HCT116 (cell line): ENCODE data around the gene CNR2. TPM values are rescaled to one million over a fixed set of nuclear protein-coding genes. Genes with fewer than 3 reads are reported as not detected.

ENCODE experiments used
- ATAC-seq: fragments of 200-7000 bp; cut with Tn5 transposase; 2 replicates; pipeline ENCODE4 v1.9.1; 2020; ENCODE audit warnings: mild to moderate bottlenecking, moderate library complexity
- BruUV-seq: library from RNA; stranded (reverse); fragments of 400-500 nt; replicated peaks from 2 replicates; lab custom pipeline; 2021; lab: Mats Ljungman, UMichigan
- CTCF ChIA-PET: fragments of 300-600 bp; sonication (Branson Sonifier 250); formaldehyde crosslinking; loops from one replicate; lab custom pipeline; 2021; ENCODE audit warnings: antibody characterized with exemption; lab: Charles Lee
- POLR2A ChIA-PET: fragments of 300-600, 350-600 bp; sonication (Branson Sonifier 250); formaldehyde crosslinking; loops from one replicate; lab custom pipeline; 2021; ENCODE audit warnings: antibody characterized with exemption; lab: Charles Lee
- RAD21 ChIA-PET, 2 experiments: fragments of 300-600 bp; sonication (Branson Sonifier 250); formaldehyde crosslinking; loops; one replicate each; lab custom pipeline; 2023; ENCODE audit warnings: low total read pairs in 2 of 2; ENCODE audit not compliant: uncharacterized antibody in 2 of 2, unreplicated experiment in 2 of 2, low non-redundant PET in 1 of 2; lab: Charles Lee
- DNase-seq: peaks from one replicate; pipeline ENCODE4 v3.0.0-alpha.2; 2010; ENCODE audit warnings: low read depth, low spot score
- H2AFZ ChIP-seq: fragments of 200-600 bp; shearing (Covaris generic), sonication (generic); 2 replicates; pipeline ENCODE4 v1.6.1; 2017; ENCODE audit warnings: low read depth, mixed run types, mixed read lengths, antibody characterized with exemption, low read length; ENCODE audit not compliant: poor library complexity, severe bottlenecking
- H3K27ac ChIP-seq: 2 replicates; pipeline ENCODE4 v1.5.1; 2012; ENCODE audit warnings: low read depth, low read length
- H3K27me3 ChIP-seq: fragments of 200-600 bp; sonication (generic); 2 replicates; pipeline ENCODE4 v1.6.1; 2016; ENCODE audit warnings: mixed run types, low read length, mixed read lengths; ENCODE audit not compliant: insufficient read depth
- H3K36me3 ChIP-seq, 2 experiments: fragments of 200-500 bp in 1 of 2; fragments of 200-600 bp in 1 of 2; sonication (Bioruptor generic) in 1 of 2; sonication (generic) in 1 of 2; 2 replicates each; pipeline versions ENCODE4 v1.5.1 to v1.6.1; 2014 to 2016; ENCODE audit warnings: low read length in 2 of 2, inconsistent platforms in 1 of 2, mixed read lengths in 1 of 2, mixed run types in 1 of 2; ENCODE audit not compliant: insufficient read depth in 2 of 2, control insufficient read depth in 1 of 2
- H3K4me1 ChIP-seq, 2 experiments: fragments of 200-600 bp in 1 of 2; sonication (generic) in 1 of 2; 2 replicates each; pipeline versions ENCODE4 v1.5.1 to v1.6.1; 2012 to 2017; ENCODE audit warnings: low read length in 2 of 2, inconsistent platforms in 1 of 2, mild to moderate bottlenecking in 1 of 2, mixed read lengths in 1 of 2, mixed run types in 1 of 2, moderate library complexity in 1 of 2; ENCODE audit not compliant: insufficient read depth in 2 of 2, control insufficient read depth in 1 of 2
- H3K4me2 ChIP-seq: fragments of 200-600 bp; sonication (generic); 2 replicates; pipeline ENCODE4 v1.6.1; 2017; ENCODE audit warnings: mixed run types, low read length, mixed read lengths
- H3K4me3 ChIP-seq, 2 experiments: fragments of 200-600 bp in 1 of 2; sonication (generic) in 1 of 2; replicated peaks in 1 of 2; 2 replicates each; pipeline ENCODE4 v1.5.1; 2011 to 2016; ENCODE audit warnings: low read length in 2 of 2, control low read depth in 1 of 2, low read depth in 1 of 2, mild to moderate bottlenecking in 1 of 2, mixed read lengths in 1 of 2, mixed run types in 1 of 2
- H3K79me2 ChIP-seq: fragments of 200-600 bp; sonication (generic); 2 replicates; pipeline ENCODE4 v1.6.1; 2017; ENCODE audit warnings: mild to moderate bottlenecking, mixed run types, low read length, moderate library complexity, mixed read lengths; ENCODE audit not compliant: insufficient read depth
- H3K9ac ChIP-seq: fragments of 200-600 bp; sonication (generic); 2 replicates; pipeline ENCODE4 v1.6.1; 2016; ENCODE audit warnings: low read length, mixed read lengths
- H3K9me2 ChIP-seq: fragments of 200-600 bp; sonication (generic), shearing (Covaris generic); 2 replicates; pipeline ENCODE4 v1.6.1; 2017; ENCODE audit warnings: mixed run types, mild to moderate bottlenecking, moderate library complexity; ENCODE audit not compliant: insufficient read depth
- H3K9me3 ChIP-seq, 2 experiments: fragments of 200-500 bp in 1 of 2; fragments of 200-600 bp in 1 of 2; sonication (Bioruptor generic) in 1 of 2; sonication (generic) in 1 of 2; 2 replicates each; pipeline ENCODE4 v1.6.1; 2014 to 2017; ENCODE audit warnings: low read length in 2 of 2, mixed read lengths in 2 of 2, inconsistent platforms in 1 of 2, low read depth in 1 of 2, mild to moderate bottlenecking in 1 of 2, mixed run types in 1 of 2, moderate library complexity in 1 of 2; ENCODE audit not compliant: control insufficient read depth in 1 of 2, insufficient read depth in 1 of 2
- H4K20me1 ChIP-seq: fragments of 200-600 bp; sonication (generic), shearing (Covaris generic); 2 replicates; pipeline ENCODE4 v1.6.1; 2017; ENCODE audit warnings: mixed run types, mild to moderate bottlenecking, moderate library complexity; ENCODE audit not compliant: insufficient read depth
- CBX3 ChIP-seq: IDR thresholded peaks from 2 replicates; pipeline ENCODE4 v1.6.1; 2012; ENCODE audit warnings: low read depth
- EZH2 ChIP-seq: fragments of 200-600 bp; sonication (generic); IDR thresholded peaks from 2 replicates; pipeline ENCODE4 v1.6.1; 2017; ENCODE audit warnings: antibody characterized with exemption, mixed run types
- EZH2phosphoT487 ChIP-seq: fragments of 200-600 bp; IDR thresholded peaks from 2 replicates; pipeline ENCODE4 v1.6.1; 2018; ENCODE audit warnings: antibody characterized with exemption, borderline replicate concordance
- FOSL1 ChIP-seq: IDR thresholded peaks from 2 replicates; pipeline ENCODE4 v1.6.1; 2012; ENCODE audit warnings: low read depth
- JUND ChIP-seq: IDR thresholded peaks from 2 replicates; pipeline ENCODE4 v1.6.1; 2012
- RAD21 ChIP-seq: IDR thresholded peaks from 2 replicates; pipeline ENCODE4 v1.6.1; 2012; ENCODE audit warnings: low read depth, mild to moderate bottlenecking
- SIN3A ChIP-seq: IDR thresholded peaks from 2 replicates; pipeline ENCODE4 v1.6.1; 2012; ENCODE audit warnings: low read depth
- TCF7L2 ChIP-seq: IDR thresholded peaks from 2 replicates; pipeline ENCODE4 v1.7.0; 2011; ENCODE audit warnings: borderline replicate concordance, inconsistent platforms; ENCODE audit not compliant: insufficient read depth, insufficient read length; ENCODE audit errors: extremely low read depth
- YY1 ChIP-seq: IDR thresholded peaks from 2 replicates; pipeline ENCODE4 v1.6.1; 2011; ENCODE audit warnings: low read length, low read depth, moderate library complexity, mild to moderate bottlenecking; ENCODE audit not compliant: insufficient replicate concordance; ENCODE audit errors: extremely low read depth
- ZFX ChIP-seq: fragments of 450-650 bp; IDR thresholded peaks from 2 replicates; pipeline ENCODE4 v1.6.1; 2017
- intact Hi-C: fragments of 100-400 bp; cut with micrococcal nuclease; formaldehyde crosslinking; loops from 2 replicates; pipeline ENCODE4 v1.10.0; 2022
- total RNA-seq: library from RNA; stranded (reverse); gene quantifications from one replicate; pipeline ENCODE4 v1.2.1, GENCODE V29; 2021; ENCODE audit not compliant: unreplicated experiment
- TF ChIP-seq, protein P1 (sequence below): IDR thresholded peaks from 2 replicates; pipeline ENCODE4 v1.6.1; 2012
- TF ChIP-seq, protein P2 (sequence below): IDR thresholded peaks from 2 replicates; pipeline ENCODE4 v1.6.1; 2012; ENCODE audit warnings: low read depth
- TF ChIP-seq, protein P3 (sequence below): IDR thresholded peaks from 2 replicates; pipeline ENCODE4 v1.6.1; 2012

CNR2 gene
- total RNA-seq, 1 experiment from 2014 or later: 0.05 TPM

GRCh38 chr1:23895082-23895481 is 18.1 kb downstream of the CNR2 start:
- no peak overlapping the region for H3K9ac ChIP-seq
- BruUV-seq: no TSS peak

More at GRCh38 chr1:23895082-23895481, 18.1 kb downstream of the CNR2 start:
- Histone ChIP-seq H3K4me2 (no peak overlapping the region), H3K27ac (no peak overlapping the region), H3K79me2 (no peaks in the 10 kb centered on the region), H3K27me3 (no peaks in the 10 kb centered on the region), H3K36me3 (no peaks in the 10 kb centered on the region), H2AFZ (no peak overlapping the region), H3K9me2 (no peaks in the 10 kb centered on the region), H3K9me3 (no peaks in the 10 kb centered on the region), H4K20me1 (no peaks in the 10 kb centered on the region), H3K4me3 (no peak overlapping the region), H3K4me1 (no peaks in the 10 kb centered on the region; a peak in 1 of 4 replicates)
- DNase-seq (no peak), ATAC-seq (no peak)
- intact Hi-C loops: no loop called here
- ChIA-PET RAD21 (no interaction called here), POLR2A (no interaction called here), CTCF (no interaction called here)
- no peak for TF ChIP-seq CBX3
- TF ChIP-seq TCF7L2: no peak
- no peak for TF ChIP-seq JUND
- no peak for TF ChIP-seq ZFX
- TF ChIP-seq EZH2phosphoT487: no peak
- TF ChIP-seq YY1: no peak
- no peak for TF ChIP-seq FOSL1
- no peak for TF ChIP-seq RAD21
- TF ChIP-seq, protein P1, sequence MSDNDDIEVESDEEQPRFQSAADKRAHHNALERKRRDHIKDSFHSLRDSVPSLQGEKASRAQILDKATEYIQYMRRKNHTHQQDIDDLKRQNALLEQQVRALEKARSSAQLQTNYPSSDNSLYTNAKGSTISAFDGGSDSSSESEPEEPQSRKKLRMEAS: no peak
- no peak for TF ChIP-seq SIN3A
- no peak for TF ChIP-seq EZH2
- TF ChIP-seq, protein P2, sequence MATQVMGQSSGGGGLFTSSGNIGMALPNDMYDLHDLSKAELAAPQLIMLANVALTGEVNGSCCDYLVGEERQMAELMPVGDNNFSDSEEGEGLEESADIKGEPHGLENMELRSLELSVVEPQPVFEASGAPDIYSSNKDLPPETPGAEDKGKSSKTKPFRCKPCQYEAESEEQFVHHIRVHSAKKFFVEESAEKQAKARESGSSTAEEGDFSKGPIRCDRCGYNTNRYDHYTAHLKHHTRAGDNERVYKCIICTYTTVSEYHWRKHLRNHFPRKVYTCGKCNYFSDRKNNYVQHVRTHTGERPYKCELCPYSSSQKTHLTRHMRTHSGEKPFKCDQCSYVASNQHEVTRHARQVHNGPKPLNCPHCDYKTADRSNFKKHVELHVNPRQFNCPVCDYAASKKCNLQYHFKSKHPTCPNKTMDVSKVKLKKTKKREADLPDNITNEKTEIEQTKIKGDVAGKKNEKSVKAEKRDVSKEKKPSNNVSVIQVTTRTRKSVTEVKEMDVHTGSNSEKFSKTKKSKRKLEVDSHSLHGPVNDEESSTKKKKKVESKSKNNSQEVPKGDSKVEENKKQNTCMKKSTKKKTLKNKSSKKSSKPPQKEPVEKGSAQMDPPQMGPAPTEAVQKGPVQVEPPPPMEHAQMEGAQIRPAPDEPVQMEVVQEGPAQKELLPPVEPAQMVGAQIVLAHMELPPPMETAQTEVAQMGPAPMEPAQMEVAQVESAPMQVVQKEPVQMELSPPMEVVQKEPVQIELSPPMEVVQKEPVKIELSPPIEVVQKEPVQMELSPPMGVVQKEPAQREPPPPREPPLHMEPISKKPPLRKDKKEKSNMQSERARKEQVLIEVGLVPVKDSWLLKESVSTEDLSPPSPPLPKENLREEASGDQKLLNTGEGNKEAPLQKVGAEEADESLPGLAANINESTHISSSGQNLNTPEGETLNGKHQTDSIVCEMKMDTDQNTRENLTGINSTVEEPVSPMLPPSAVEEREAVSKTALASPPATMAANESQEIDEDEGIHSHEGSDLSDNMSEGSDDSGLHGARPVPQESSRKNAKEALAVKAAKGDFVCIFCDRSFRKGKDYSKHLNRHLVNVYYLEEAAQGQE: no peak
- TF ChIP-seq, protein P3, sequence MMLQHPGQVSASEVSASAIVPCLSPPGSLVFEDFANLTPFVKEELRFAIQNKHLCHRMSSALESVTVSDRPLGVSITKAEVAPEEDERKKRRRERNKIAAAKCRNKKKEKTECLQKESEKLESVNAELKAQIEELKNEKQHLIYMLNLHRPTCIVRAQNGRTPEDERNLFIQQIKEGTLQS: no peak
